WERI-Rb-1 (cell line): ENCODE data around the gene BORA.

Experiments used
- DNase-seq: peaks from one replicate; pipeline ENCODE4 v3.0.0-alpha.2; 2020
- H3K27ac ChIP-seq: fragments of 250-450 bp; sonication (Bioruptor Pico); 2 replicates; pipeline ENCODE4 v1.5.1; 2020; ENCODE audit warnings: mild to moderate bottlenecking, moderate library complexity
- H3K27me3 ChIP-seq: fragments of 250-450 bp; sonication (Bioruptor Pico); 2 replicates; pipeline ENCODE4 v1.5.1; 2021; ENCODE audit warnings: mild to moderate bottlenecking, low read depth, moderate library complexity; ENCODE audit not compliant: insufficient read depth, severe bottlenecking
- H3K36me3 ChIP-seq: fragments of 250-450 bp; sonication (Bioruptor Pico); 2 replicates; pipeline ENCODE4 v1.5.1; 2020; ENCODE audit warnings: mild to moderate bottlenecking, moderate library complexity
- H3K4me3 ChIP-seq: 2 replicates; pipeline ENCODE4 v1.5.1; 2011; ENCODE audit warnings: low read depth, mild to moderate bottlenecking, control low read depth, low read length
- H3K9me3 ChIP-seq: fragments of 250-450 bp; sonication (Bioruptor Pico); 2 replicates; pipeline ENCODE4 v1.5.1; 2021; ENCODE audit warnings: mild to moderate bottlenecking, moderate library complexity; ENCODE audit not compliant: severe bottlenecking
- CTCF ChIP-seq: IDR thresholded peaks from 2 replicates; pipeline ENCODE4 v1.5.1; 2011; ENCODE audit warnings: low read depth, mild to moderate bottlenecking, control low read depth, inconsistent platforms, low read length

BORA gene

GRCh38 chr13:72692884-72693514, 34.7 kb upstream of the BORA start:
- DNase-seq, result no peak
- Histone ChIP-seq H3K4me3 (no peak overlapping the region), H3K36me3 (no peaks in the 10 kb centered on the region), H3K9me3 (no peaks in the 10 kb centered on the region), H3K27ac (no peak overlapping the region), H3K27me3 (no peaks in the 10 kb centered on the region)
- TF ChIP-seq CTCF, result no peak

GRCh38 chr13:72693832-72694231, 33.9 kb upstream of the BORA start:
- no peak for DNase-seq
- H3K9me3 ChIP-seq, result no peaks in the 10 kb centered on the region
- H3K27me3 ChIP-seq, result no peaks in the 10 kb centered on the region
- H3K4me3 ChIP-seq, result no peak overlapping the region
- H3K36me3 ChIP-seq, result no peaks in the 10 kb centered on the region
- no peak for TF ChIP-seq CTCF
- no peak overlapping the region for H3K27ac ChIP-seq

GRCh38 chr13:72694314-72694713, 33.4 kb upstream of the BORA start:
- TF ChIP-seq CTCF, result no peak
- no peak overlapping the region for H3K4me3 ChIP-seq
- H3K36me3 ChIP-seq, result no peaks in the 10 kb centered on the region
- no peaks in the 10 kb centered on the region for H3K27me3 ChIP-seq
- H3K27ac ChIP-seq, result no peak overlapping the region
- no peak for DNase-seq
- H3K9me3 ChIP-seq, result no peaks in the 10 kb centered on the region

- no peak for DNase-seq
These were observed 31.1 kb upstream of the BORA start for GRCh38 chr13:72696579-72696978.

GRCh38 chr13:72698164-72698563, 29.6 kb upstream of the BORA start:
- H3K27ac ChIP-seq, result no peak overlapping the region
- TF ChIP-seq CTCF, result no peak
- no peaks in the 10 kb centered on the region for H3K36me3 ChIP-seq
- H3K4me3 ChIP-seq, result no peak overlapping the region
- DNase-seq, result no peak
- no peaks in the 10 kb centered on the region for H3K27me3 ChIP-seq
- H3K9me3 ChIP-seq, result no peaks in the 10 kb centered on the region

More at GRCh38 chr13:72696579-72696978, 31.1 kb upstream of the BORA start:
- TF ChIP-seq CTCF, result no peak
- no peaks in the 10 kb centered on the region for H3K27me3 ChIP-seq
- H3K9me3 ChIP-seq, result no peaks in the 10 kb centered on the region
- H3K27ac ChIP-seq, result no peak overlapping the region
- H3K36me3 ChIP-seq, result no peaks in the 10 kb centered on the region
- H3K4me3 ChIP-seq, result no peak overlapping the region

- H3K4me3 ChIP-seq, result no peak overlapping the region
- H3K27me3 ChIP-seq, result no peaks in the 10 kb centered on the region
- no peak for TF ChIP-seq CTCF
- no peaks in the 10 kb centered on the region for H3K36me3 ChIP-seq
- no peaks in the 10 kb centered on the region for H3K9me3 ChIP-seq
- no peak for DNase-seq
- no peak overlapping the region for H3K27ac ChIP-seq
These were observed 27.2 kb upstream of the BORA start for GRCh38 chr13:72700509-72700908.
